ENCODE measurements around the gene LRRC72.
"Not testable (repeated sequence)": the region's sequence is repeated elsewhere in the genome, so short reads cannot be mapped to it uniquely, and the experiment has no call there.

Gene LRRC72
- total RNA-seq, result 0 reads per million in 2 donors

GRCh38 chr7:16526742-16527540 is at the start of gene LRRC72:
Gene LRRC72 (plus strand): TSS chr7:16526825. CDS start chr7:16526953, 128 bp downstream.
- no peak for DNase-seq

GRCh38 chr7:16479161-16479560 is 47.5 kb upstream of the LRRC72 start:
- DNase-seq, result no peak

GRCh38 chr7:16479591-16479990 is 47.0 kb upstream of the LRRC72 start:
- no peak for DNase-seq

GRCh38 chr7:16484453-16485158 is 42.0 kb upstream of the LRRC72 start:
- no peak for DNase-seq

GRCh38 chr7:16491148-16491547 is 35.5 kb upstream of the LRRC72 start:
- no peak for DNase-seq

- DNase-seq, result peak in 1 of 5 experiments; percentile 29
Observed at GRCh38 chr7:16492513-16493062, 34.0 kb upstream of the LRRC72 start.

GRCh38 chr7:16493266-16493665 is 33.4 kb upstream of the LRRC72 start:
- no peak for DNase-seq

- DNase-seq, result no peak
Observed at GRCh38 chr7:16494551-16494950, 32.1 kb upstream of the LRRC72 start.

GRCh38 chr7:16494955-16495719 is 31.5 kb upstream of the LRRC72 start:
- DNase-seq, result no peak

- no peak for DNase-seq
Observed at GRCh38 chr7:16498122-16498521, 28.5 kb upstream of the LRRC72 start.

- no peak for DNase-seq
Observed at GRCh38 chr7:16502303-16502702, 24.3 kb upstream of the LRRC72 start.

GRCh38 chr7:16504019-16504418 is 22.6 kb upstream of the LRRC72 start:
- no peak for DNase-seq

GRCh38 chr7:16506422-16506821 is 20.2 kb upstream of the LRRC72 start:
- DNase-seq, result not testable (repeated sequence)

- DNase-seq, result no peak
Observed at GRCh38 chr7:16509829-16510228, 16.8 kb upstream of the LRRC72 start.

- DNase-seq, result no peak
Observed at GRCh38 chr7:16511314-16511713, 15.3 kb upstream of the LRRC72 start.

- DNase-seq, result no peak
Observed at GRCh38 chr7:16512097-16512496, 14.5 kb upstream of the LRRC72 start.

- no peak for DNase-seq
Observed at GRCh38 chr7:16514271-16514670, 12.4 kb upstream of the LRRC72 start.

GRCh38 chr7:16514729-16515128 is 11.9 kb upstream of the LRRC72 start:
- DNase-seq, result no peak

GRCh38 chr7:16515785-16516685 is 10.6 kb upstream of the LRRC72 start:
- no peak for DNase-seq

GRCh38 chr7:16519985-16520384 is 6.6 kb upstream of the LRRC72 start:
- not testable (repeated sequence) for DNase-seq

- DNase-seq, result no peak
Observed at GRCh38 chr7:16524332-16524731, 2.3 kb upstream of the LRRC72 start.

GRCh38 chr7:16528520-16528919 is 1.9 kb downstream of the LRRC72 start:
- no peak for DNase-seq

Measured in T-helper 2 cell (primary cell).